CD4-positive, alpha-beta T cell (primary cell): ENCODE measurements around the gene KCNQ1. TPM values are rescaled to one million over a fixed set of nuclear protein-coding genes. Genes with fewer than 3 reads are reported as not detected.

ENCODE experiments used
- ATAC-seq: fragments of 200-7000 bp; cut with Tn5 transposase; one replicate; pipeline ENCODE4 v1.10.0; 2022; ENCODE audit warnings: mild to moderate bottlenecking; ENCODE audit not compliant: poor library complexity
- CTCF ChIA-PET: fragments of 350-600 bp; sonication (Branson Sonifier 250); formaldehyde crosslinking; loops from one replicate; lab custom pipeline; 2021; ENCODE audit warnings: antibody characterized with exemption, inconsistent platforms; lab: Charles Lee
- POLR2A ChIA-PET: fragments of 350-600 bp; sonication (Branson Sonifier 250); formaldehyde crosslinking; loops from one replicate; lab custom pipeline; 2021; ENCODE audit warnings: antibody characterized with exemption, inconsistent platforms; lab: Charles Lee
- DNase-seq, 14 experiments: peaks; one replicate each; pipeline ENCODE4 v3.0.0-alpha.2; 2013 to 2020; ENCODE audit warnings: mixed read lengths in 2 of 14
- H3K27ac ChIP-seq, 2 donors: one replicate each; pipeline versions ENCODE4 v1.5.1 to v1.7.0; 2013; ENCODE audit warnings: low read length in 2 of 2, low read depth in 1 of 2, mild to moderate bottlenecking in 1 of 2
- H3K27me3 ChIP-seq, 2 experiments: 1 replicate in 1 of 2; 2 replicates in 1 of 2; pipeline versions ENCODE4 v1.6.1 to v1.7.0; 2013; ENCODE audit warnings: low read length in 2 of 2, control low read depth in 1 of 2, mild to moderate bottlenecking in 1 of 2, moderate library complexity in 1 of 2; ENCODE audit not compliant: insufficient read depth in 2 of 2, control insufficient read depth in 1 of 2
- H3K36me3 ChIP-seq: one replicate; pipeline ENCODE4 v1.6.1; 2013; ENCODE audit warnings: low read length, control low read depth; ENCODE audit not compliant: insufficient read depth
- H3K4me1 ChIP-seq: one replicate; pipeline ENCODE4 v1.6.1; 2013; ENCODE audit warnings: low read length, control low read depth; ENCODE audit not compliant: insufficient read depth
- H3K4me3 ChIP-seq: one replicate; pipeline ENCODE4 v1.5.1; 2013; ENCODE audit warnings: mild to moderate bottlenecking, low read length, moderate library complexity
- H3K9me3 ChIP-seq, 2 experiments: 1 replicate in 1 of 2; 2 replicates in 1 of 2; pipeline versions ENCODE4 v1.6.1 to v1.7.0; 2013; ENCODE audit warnings: low read length in 2 of 2, mild to moderate bottlenecking in 2 of 2, control low read depth in 1 of 2, moderate library complexity in 1 of 2; ENCODE audit not compliant: control insufficient read depth in 1 of 2, insufficient read depth in 1 of 2
- H3K27ac Mint-ChIP-seq: one replicate; pipeline ENCODE4 v1.8.0; 2020; ENCODE audit warnings: mixed read lengths
- H3K27me3 Mint-ChIP-seq: one replicate; pipeline ENCODE4 v1.8.0; 2021; ENCODE audit warnings: mixed read lengths
- H3K36me3 Mint-ChIP-seq: one replicate; pipeline ENCODE4 v1.8.0; 2021; ENCODE audit warnings: low read depth, mixed read lengths
- H3K4me1 Mint-ChIP-seq: one replicate; pipeline ENCODE4 v1.8.0; 2021; ENCODE audit warnings: low read depth, mixed read lengths
- H3K4me3 Mint-ChIP-seq: one replicate; pipeline ENCODE4 v1.8.0; 2020; ENCODE audit warnings: mild to moderate bottlenecking, mixed read lengths
- H3K9me3 Mint-ChIP-seq: one replicate; pipeline ENCODE4 v1.8.0; 2020; ENCODE audit warnings: mixed read lengths
- CTCF ChIP-seq: fragments of 200-600 bp; IDR thresholded peaks from one replicate; pipeline ENCODE4 v1.8.0; 2022; ENCODE audit warnings: antibody characterized with exemption, mild to moderate bottlenecking
- intact Hi-C, 2 experiments: fragments of 100-400 bp; cut with DNase I in 1 of 2; cut with micrococcal nuclease in 1 of 2; formaldehyde crosslinking; loops; one replicate each; pipeline versions ENCODE4 v1.15.1 to v1.9.0; 2023 to 2025; cut with DNase I, micrococcal nuclease
- total RNA-seq, 174 experiments: library from RNA in 2 of 174; stranded (reverse) in 2 of 174; gene quantifications; one replicate each; pipeline ENCODE4 v1.2.3 and lab custom pipeline; 2021 to 2026

KCNQ1 gene
- total RNA-seq, 2 experiments from 2014 or later, result 31.3 to 33.1 TPM

- no peaks in the 10 kb centered on the region for H3K36me3 Mint-ChIP-seq
- H3K4me1 ChIP-seq, result no peaks in the 10 kb centered on the region
- H3K4me3 Mint-ChIP-seq, result no peak overlapping the region
- no peak overlapping the region for H3K4me3 ChIP-seq
- no peaks in the 10 kb centered on the region for H3K9me3 ChIP-seq
- no peaks in the 10 kb centered on the region for H3K9me3 Mint-ChIP-seq
- H3K27ac Mint-ChIP-seq, result no peak overlapping the region
- POLR2A ChIA-PET, result no interaction called here
- CTCF ChIA-PET, result no interaction called here
- no peak for DNase-seq
- no peaks in the 10 kb centered on the region for H3K27me3 Mint-ChIP-seq
- no peaks in the 10 kb centered on the region for H3K4me1 Mint-ChIP-seq
- intact Hi-C loops, result no loop called here
- H3K36me3 ChIP-seq, result no peaks in the 10 kb centered on the region
- no peak overlapping the region for H3K27ac ChIP-seq
- TF ChIP-seq CTCF, result no peak
- H3K27me3 ChIP-seq, result no peaks in the 10 kb centered on the region
- ATAC-seq, result no peak
Observed at GRCh38 chr11:2717561-2718325, 272.9 kb downstream of the KCNQ1 start.

- no peak for TF ChIP-seq CTCF
- H3K27ac ChIP-seq, result no peak overlapping the region
- H3K9me3 Mint-ChIP-seq, result no peaks in the 10 kb centered on the region
- H3K4me3 Mint-ChIP-seq, result no peak overlapping the region
- H3K4me1 ChIP-seq, result no peaks in the 10 kb centered on the region
- H3K36me3 Mint-ChIP-seq, result peaks cover 2% of the 10 kb centered on the region
- no peaks in the 10 kb centered on the region for H3K9me3 ChIP-seq
- H3K4me3 ChIP-seq, result no peak overlapping the region
- no peak for DNase-seq
- H3K4me1 Mint-ChIP-seq, result no peaks in the 10 kb centered on the region
- no peaks in the 10 kb centered on the region for H3K27me3 Mint-ChIP-seq
- POLR2A ChIA-PET, result no interaction called here
- intact Hi-C loops, result no loop called here
- no peak for ATAC-seq
- no peaks in the 10 kb centered on the region for H3K27me3 ChIP-seq
- H3K36me3 ChIP-seq, result no peaks in the 10 kb centered on the region
- CTCF ChIA-PET, result no interaction called here
- no peak overlapping the region for H3K27ac Mint-ChIP-seq
Observed at GRCh38 chr11:2718817-2719438, 274.1 kb downstream of the KCNQ1 start.

GRCh38 chr11:2719831-2720590 lies 275.2 kb downstream of the KCNQ1 start:
- intact Hi-C loops, result loop anchor here in 1 of 2 experiments (10.0 kb wide), 1 partner anchor 145 kb away; no protein-coding TSS in a partner anchor
- TF ChIP-seq CTCF, result no peak
- Mint-ChIP-seq H3K9me3 (no peaks in the 10 kb centered on the region), H3K4me1 (no peaks in the 10 kb centered on the region), H3K27me3 (no peaks in the 10 kb centered on the region), H3K27ac (no peak overlapping the region), H3K4me3 (no peak overlapping the region), H3K36me3 (peaks cover 8% of the 10 kb centered on the region)
- Histone ChIP-seq H3K9me3 (no peaks in the 10 kb centered on the region), H3K27ac (no peak overlapping the region), H3K4me3 (no peak overlapping the region), H3K4me1 (no peaks in the 10 kb centered on the region), H3K27me3 (no peaks in the 10 kb centered on the region), H3K36me3 (no peaks in the 10 kb centered on the region)
- no peak for DNase-seq
- ChIA-PET POLR2A (no interaction called here), CTCF (no interaction called here)
- ATAC-seq, result no peak
